IMR-90 (cell line): ENCODE measurements around the gene LAMA3. TPM values are rescaled to one million over a fixed set of nuclear protein-coding genes. Genes with fewer than 3 reads are reported as not detected.

Source experiments
- ATAC-seq: fragments of 200-7000 bp; cut with Tn5 transposase; 2 replicates; pipeline ENCODE4 v1.9.1; 2020; ENCODE audit warnings: low read depth, mild to moderate bottlenecking, moderate library complexity
- BruUV-seq: library from RNA; stranded (reverse); fragments of 400-500 nt; replicated peaks from 2 replicates; lab custom pipeline; 2021; lab: Mats Ljungman, UMichigan
- CTCF ChIA-PET: fragments of 300-600 bp; formaldehyde crosslinking; extraction: SDS; loops from one replicate; lab custom pipeline; 2021; ENCODE audit warnings: antibody characterized with exemption; lab: Yijun Ruan, JAX
- POLR2A ChIA-PET: fragments of 300-600 bp; sonication (Branson Sonifier 250); formaldehyde crosslinking; loops from one replicate; lab custom pipeline; 2022; ENCODE audit warnings: antibody characterized with exemption; ENCODE audit not compliant: unreplicated experiment; lab: Charles Lee
- DNase-seq: peaks from one replicate; pipeline ENCODE4 v3.0.0; 2013
- H2AFZ ChIP-seq: replicated peaks from 2 replicates; pipeline ENCODE3; 2013; ENCODE audit warnings: low read length, mild to moderate bottlenecking; ENCODE audit not compliant: poor library complexity
- H2AK5ac ChIP-seq: 2 replicates; pipeline ENCODE4 v1.6.1; 2013; ENCODE audit warnings: low read depth, low read length, inconsistent platforms
- H2AK9ac ChIP-seq: replicated peaks from 2 replicates; pipeline ENCODE3; 2013; ENCODE audit warnings: mild to moderate bottlenecking, low read depth, low read length, moderate library complexity; ENCODE audit not compliant: poor library complexity
- H2BK120ac ChIP-seq: 2 replicates; pipeline ENCODE4 v1.6.1; 2013; ENCODE audit warnings: low read depth, low read length, inconsistent platforms
- H2BK15ac ChIP-seq: 3 replicates; pipeline ENCODE4 v1.6.1; 2013; ENCODE audit warnings: low read depth, low read length, inconsistent platforms
- H2BK20ac ChIP-seq: 2 replicates; pipeline ENCODE4 v1.6.1; 2013; ENCODE audit warnings: low read depth, mild to moderate bottlenecking, inconsistent platforms, low read length, moderate library complexity
- H2BK5ac ChIP-seq: 2 replicates; pipeline ENCODE4 v1.6.1; 2013; ENCODE audit warnings: mild to moderate bottlenecking, low read depth, low read length, inconsistent platforms; ENCODE audit not compliant: poor library complexity, severe bottlenecking
- H3K14ac ChIP-seq: replicated peaks from 2 replicates; pipeline ENCODE4 v1.6.1; 2013; ENCODE audit warnings: low read depth, low read length, inconsistent platforms
- H3K18ac ChIP-seq: 2 replicates; pipeline ENCODE4 v1.6.1; 2013; ENCODE audit warnings: low read depth, low read length, control low read depth
- H3K23ac ChIP-seq: 2 replicates; pipeline ENCODE4 v1.6.1; 2013; ENCODE audit warnings: low read depth, low read length, inconsistent platforms
- H3K27ac ChIP-seq: 2 replicates; pipeline ENCODE4 v1.5.1; 2013; ENCODE audit warnings: mild to moderate bottlenecking, control low read depth, low read length; ENCODE audit not compliant: insufficient read depth
- H3K27me3 ChIP-seq: 2 replicates; pipeline ENCODE4 v1.6.1; 2013; ENCODE audit warnings: low read length; ENCODE audit not compliant: control insufficient read depth, insufficient read depth
- H3K36me3 ChIP-seq: 2 replicates; pipeline ENCODE4 v1.6.1; 2013; ENCODE audit warnings: low read length, mixed read lengths; ENCODE audit not compliant: control insufficient read depth, insufficient read depth
- H3K4ac ChIP-seq: 2 replicates; pipeline ENCODE4 v1.6.1; 2013; ENCODE audit warnings: low read depth, low read length, inconsistent platforms
- H3K4me1 ChIP-seq: 2 replicates; pipeline ENCODE4 v1.6.1; 2013; ENCODE audit warnings: low read length, mixed read lengths; ENCODE audit not compliant: control insufficient read depth, insufficient read depth
- H3K4me2 ChIP-seq: 2 replicates; pipeline ENCODE4 v1.6.1; 2013; ENCODE audit warnings: low read depth, mild to moderate bottlenecking, control low read depth, low read length, moderate library complexity
- H3K4me3 ChIP-seq: 2 replicates; pipeline ENCODE4 v1.5.1; 2013; ENCODE audit warnings: low read depth, mild to moderate bottlenecking, control low read depth, low read length, moderate library complexity; ENCODE audit not compliant: insufficient read depth
- H3K56ac ChIP-seq: 2 replicates; pipeline ENCODE4 v1.6.1; 2013; ENCODE audit warnings: low read length, inconsistent platforms; ENCODE audit not compliant: insufficient read depth; ENCODE audit errors: extremely low read depth
- H3K79me1 ChIP-seq, 2 experiments: 2 replicates each; pipeline ENCODE4 v1.6.1; 2013; ENCODE audit warnings: low read length in 2 of 2, inconsistent platforms in 1 of 2, low read depth in 1 of 2
- H3K9ac ChIP-seq: 2 replicates; pipeline ENCODE4 v1.6.1; 2013; ENCODE audit warnings: low read depth, low read length, control low read depth
- H3K9me1 ChIP-seq: 2 replicates; pipeline ENCODE4 v1.6.1; 2013; ENCODE audit warnings: low read length, inconsistent platforms; ENCODE audit not compliant: insufficient read depth
- H3K9me3 ChIP-seq: 2 replicates; pipeline ENCODE4 v1.6.1; 2013; ENCODE audit warnings: low read length; ENCODE audit not compliant: control insufficient read depth, insufficient read depth
- H4K20me1 ChIP-seq: 2 replicates; pipeline ENCODE4 v1.6.1; 2013; ENCODE audit warnings: low read length, inconsistent platforms; ENCODE audit not compliant: insufficient read depth
- H4K5ac ChIP-seq: 2 replicates; pipeline ENCODE4 v1.6.1; 2013; ENCODE audit warnings: mild to moderate bottlenecking, low read depth, low read length, control low read depth
- H4K8ac ChIP-seq, 2 experiments: 2 replicates each; pipeline ENCODE4 v1.6.1; 2013; ENCODE audit warnings: low read depth in 2 of 2, low read length in 2 of 2, control low read depth in 1 of 2, inconsistent platforms in 1 of 2
- H4K91ac ChIP-seq: 2 replicates; pipeline ENCODE4 v1.6.1; 2013; ENCODE audit warnings: low read depth, low read length, inconsistent platforms; ENCODE audit not compliant: insufficient read depth
- CEBPB ChIP-seq: IDR thresholded peaks from 2 replicates; pipeline ENCODE4 v1.6.1; 2012; ENCODE audit warnings: low read depth, low read length, improper control_type of control experiment
- MAFK ChIP-seq: IDR thresholded peaks from 2 replicates; pipeline ENCODE4 v1.6.1; 2012; ENCODE audit warnings: low read depth, low read length, improper control_type of control experiment
- NFE2L2 ChIP-seq: fragments of 150-350 bp; IDR thresholded peaks from 2 replicates; pipeline ENCODE4 v1.6.1; 2016; ENCODE audit warnings: low read depth, mild to moderate bottlenecking, low read length
- RCOR1 ChIP-seq: IDR thresholded peaks from 2 replicates; pipeline ENCODE4 v1.6.1; 2012; ENCODE audit warnings: mild to moderate bottlenecking, low read length, improper control_type of control experiment; ENCODE audit not compliant: insufficient replicate concordance
- RFX5 ChIP-seq: IDR thresholded peaks from 2 replicates; pipeline ENCODE4 v1.8.0; 2012; ENCODE audit warnings: low read depth, mild to moderate bottlenecking, low read length, moderate library complexity
- WGBS, 2 experiments: methylation state at CpG; one replicate each; pipeline versions ENCODE4 v1.1.5 to v1.1.7; 2013; ENCODE audit warnings: missing lambda C conversion rate in 2 of 2; ENCODE audit not compliant: insufficient read length in 1 of 2; ENCODE audit errors: extremely low coverage in 2 of 2; 5-methylcytosine and 5-hydroxymethylcytosine counted together
- dilution Hi-C: fragments of 300-500 bp; cut with HindIII; formaldehyde crosslinking; loops from one replicate; pipeline ENCODE4 v1.14.3; 2018; ENCODE audit warnings: low sequenced_read_pairs; ENCODE audit not compliant: unreplicated experiment
- in situ Hi-C: fragments of 300-500 bp; cut with MboI; formaldehyde crosslinking; loops from 3 replicates; pipeline ENCODE4 v1.14.3; 2019; ENCODE audit warnings: low sequenced_read_pairs, inconsistent platforms, mixed read lengths
- intact Hi-C: fragments of 100-400 bp; cut with micrococcal nuclease; formaldehyde crosslinking; loops from 2 replicates; pipeline ENCODE4 v1.10.0; 2022
- polyA plus RNA-seq, 3 experiments: library from polyadenylated mRNA; depleted of rRNA; stranded (reverse); fragments of >200 nt; gene quantifications; 2 replicates each; pipeline ENCODE4 v1.2.3, GENCODE V29; 2012; ENCODE audit warnings: low replicate concordance in 1 of 3
- total RNA-seq: library from RNA; depleted of rRNA; stranded (reverse); fragments of >200 nt; gene quantifications from 2 replicates; pipeline ENCODE4 v1.2.3, GENCODE V29; 2012

Gene LAMA3
- total and polyA plus RNA-seq, 2 of the 4 experiments (the other 2 are of a cell fraction), result 0.18 to 0.19 TPM

GRCh38 chr18:23966909-23967308, 277.7 kb downstream of the LAMA3 start:
- Histone ChIP-seq H3K27ac (no peak overlapping the region), H3K9ac (no peak overlapping the region), H2BK15ac (no peak overlapping the region), H3K4ac (no peak overlapping the region), H2BK120ac (no peak overlapping the region), H3K14ac (no peak overlapping the region), H4K8ac (no peak overlapping the region), H2BK20ac (no peak overlapping the region), H2BK5ac (no peak overlapping the region), H3K36me3 (no peaks in the 10 kb centered on the region), H3K9me1 (peaks cover 4% of the 10 kb centered on the region; the same call in 1 of the 2 replicates), H3K23ac (no peak overlapping the region), H4K91ac (no peak overlapping the region), H4K5ac (no peak overlapping the region), H3K9me3 (no peaks in the 10 kb centered on the region), H3K79me1 (no peaks in the 10 kb centered on the region), H3K56ac (no peak overlapping the region), H3K4me1 (no peaks in the 10 kb centered on the region; the same call in 1 of the 2 replicates), H3K18ac (no peak overlapping the region), H2AK9ac (no peak overlapping the region), H3K4me2 (no peak overlapping the region), H2AK5ac (no peak overlapping the region), H3K4me3 (no peak overlapping the region), H4K20me1 (no peaks in the 10 kb centered on the region), H3K27me3 (peaks cover 4% of the 10 kb centered on the region), H2AFZ (no peak overlapping the region)
- BruUV-seq, result no TSS peak
- no peak for TF ChIP-seq NFE2L2
- no peak for TF ChIP-seq RFX5
- TF ChIP-seq CEBPB, result no peak
- no peak for TF ChIP-seq RCOR1
- TF ChIP-seq MAFK, result no peak
- in situ Hi-C loops, result no loop called here
- no peak for DNase-seq
- ChIA-PET CTCF (no interaction called here), POLR2A (no interaction called here)
- dilution Hi-C loops, result no loop called here
- intact Hi-C loops, result no loop called here
- ATAC-seq, result no peak
- WGBS, 2 experiments, result 100% methylated on average over 1 of the region's 8 CpGs; no CpG with 5 or more reads in 1 of the 2 experiments
